Activated CD4-positive, alpha-beta T cell treated with anti-CD3 and anti-CD28 coated beads, Interleukin-2, amount 10 ng/mL, durations not matched to agents 24 days and 14 days (primary cell): ENCODE results near the gene MEIOB. TPM values are rescaled to one million over a fixed set of nuclear protein-coding genes. Genes with fewer than 3 reads are reported as not detected.
"Not testable (repeated sequence)": the region's sequence is repeated elsewhere in the genome, so short reads cannot be mapped to it uniquely, and the experiment has no call there.

ENCODE experiments used
- DNase-seq: peaks from one replicate; pipeline ENCODE4 v3.0.0; 2022
- H3K27ac Mint-ChIP-seq: one replicate; pipeline ENCODE4 v1.8.0; 2022; ENCODE audit warnings: mild to moderate bottlenecking, mixed read lengths
- H3K27me3 Mint-ChIP-seq: one replicate; pipeline ENCODE4 v1.8.0; 2022; ENCODE audit warnings: mixed read lengths
- H3K36me3 Mint-ChIP-seq: one replicate; pipeline ENCODE4 v1.8.0; 2022; ENCODE audit warnings: low read depth, mild to moderate bottlenecking, mixed read lengths
- H3K4me1 Mint-ChIP-seq: one replicate; pipeline ENCODE4 v1.8.0; 2021; ENCODE audit warnings: mixed read lengths
- H3K4me3 Mint-ChIP-seq: one replicate; pipeline ENCODE4 v1.8.0; 2022; ENCODE audit warnings: mild to moderate bottlenecking, moderate library complexity, mixed read lengths
- H3K9me3 Mint-ChIP-seq: one replicate; pipeline ENCODE4 v1.8.0; 2021; ENCODE audit warnings: mixed read lengths
- intact Hi-C: fragments of 100-400 bp; cut with micrococcal nuclease; formaldehyde crosslinking; loops from one replicate; pipeline ENCODE4 v1.15.1; 2023
- total RNA-seq: library from RNA; stranded (reverse); gene quantifications from 2 replicates; pipeline ENCODE4 v1.2.3, GENCODE V29; 2022

MEIOB gene
- total RNA-seq, 1 donor from 2014 or later = not detected

GRCh38 chr16:1876468-1876867 lies 4.5 kb upstream of the MEIOB start:
- intact Hi-C loops = no loop called here
- peaks cover 29% of the 10 kb centered on the region for H3K27me3 Mint-ChIP-seq
- no peak overlapping the region for H3K27ac Mint-ChIP-seq
- no peaks in the 10 kb centered on the region for H3K9me3 Mint-ChIP-seq
- peaks cover 3% of the 10 kb centered on the region for H3K4me1 Mint-ChIP-seq
- no peak overlapping the region for H3K4me3 Mint-ChIP-seq
- no peaks in the 10 kb centered on the region for H3K36me3 Mint-ChIP-seq
- DNase-seq = no peak

GRCh38 chr16:1876066-1876465 lies 4.1 kb upstream of the MEIOB start:
- H3K27ac Mint-ChIP-seq, H3K36me3 Mint-ChIP-seq, H3K4me1 Mint-ChIP-seq, H3K4me3 Mint-ChIP-seq, H3K9me3 Mint-ChIP-seq, DNase-seq, intact Hi-C loops: not testable (repeated sequence)
- peaks cover 29% of the 10 kb centered on the region for H3K27me3 Mint-ChIP-seq

GRCh38 chr16:1874854-1875253 lies 2.9 kb upstream of the MEIOB start:
- no peaks in the 10 kb centered on the region for H3K36me3 Mint-ChIP-seq
- intact Hi-C loops = no loop called here
- no peak overlapping the region for H3K27ac Mint-ChIP-seq
- H3K4me1 Mint-ChIP-seq = peaks cover 3% of the 10 kb centered on the region
- no peak for DNase-seq
- peaks cover 31% of the 10 kb centered on the region for H3K27me3 Mint-ChIP-seq
- no peak overlapping the region for H3K4me3 Mint-ChIP-seq
- H3K9me3 Mint-ChIP-seq = no peaks in the 10 kb centered on the region

- H3K27me3 Mint-ChIP-seq = peaks cover 21% of the 10 kb centered on the region
- H3K36me3 Mint-ChIP-seq = no peaks in the 10 kb centered on the region
- no peak for DNase-seq
- H3K27ac Mint-ChIP-seq = no peak overlapping the region
- intact Hi-C loops = no loop called here
- peaks cover 3% of the 10 kb centered on the region for H3K4me1 Mint-ChIP-seq
- H3K4me3 Mint-ChIP-seq = no peak overlapping the region
- no peaks in the 10 kb centered on the region for H3K9me3 Mint-ChIP-seq
Measured at GRCh38 chr16:1870365-1871082, 1.4 kb downstream of the MEIOB start.

GRCh38 chr16:1865902-1866690 lies 5.9 kb downstream of the MEIOB start:
- intact Hi-C loops = loop anchor here (2.0 kb wide), 1 partner anchor 65 kb away; no protein-coding TSS in a partner anchor
- Mint-ChIP-seq H3K4me1 (no peaks in the 10 kb centered on the region), H3K36me3 (no peaks in the 10 kb centered on the region), H3K27me3 (peaks cover 19% of the 10 kb centered on the region), H3K4me3 (no peak overlapping the region), H3K27ac (no peak overlapping the region), H3K9me3 (no peaks in the 10 kb centered on the region)
- DNase-seq = no peak

- H3K27ac Mint-ChIP-seq = no peak overlapping the region
- peaks cover 28% of the 10 kb centered on the region for H3K27me3 Mint-ChIP-seq
- DNase-seq = no peak
- H3K9me3 Mint-ChIP-seq = no peaks in the 10 kb centered on the region
- H3K36me3 Mint-ChIP-seq = no peaks in the 10 kb centered on the region
- intact Hi-C loops = loop anchor here (2.0 kb wide), 1 partner anchor 67 kb away; no protein-coding TSS in a partner anchor
- no peaks in the 10 kb centered on the region for H3K4me1 Mint-ChIP-seq
- H3K4me3 Mint-ChIP-seq = no peak overlapping the region
Measured at GRCh38 chr16:1863681-1864460, 8.1 kb downstream of the MEIOB start.

- H3K27ac Mint-ChIP-seq = no peak overlapping the region
- H3K4me3 Mint-ChIP-seq = no peak overlapping the region
- no peaks in the 10 kb centered on the region for H3K4me1 Mint-ChIP-seq
- no peaks in the 10 kb centered on the region for H3K9me3 Mint-ChIP-seq
- intact Hi-C loops = no loop called here
- H3K36me3 Mint-ChIP-seq = no peaks in the 10 kb centered on the region
- H3K27me3 Mint-ChIP-seq = peaks cover 37% of the 10 kb centered on the region
- DNase-seq = no peak
Measured at GRCh38 chr16:1862394-1862793, 9.6 kb downstream of the MEIOB start.

GRCh38 chr16:1861730-1862129 lies 10.2 kb downstream of the MEIOB start:
- no peaks in the 10 kb centered on the region for H3K9me3 Mint-ChIP-seq
- no peak for DNase-seq
- intact Hi-C loops = no loop called here
- no peak overlapping the region for H3K4me3 Mint-ChIP-seq
- no peak overlapping the region for H3K27ac Mint-ChIP-seq
- H3K27me3 Mint-ChIP-seq = peaks cover 40% of the 10 kb centered on the region
- H3K4me1 Mint-ChIP-seq = no peaks in the 10 kb centered on the region
- H3K36me3 Mint-ChIP-seq = no peaks in the 10 kb centered on the region

- DNase-seq = no peak
- Mint-ChIP-seq H3K27ac (no peak overlapping the region), H3K9me3 (no peaks in the 10 kb centered on the region), H3K36me3 (no peaks in the 10 kb centered on the region), H3K4me3 (no peak overlapping the region), H3K27me3 (peaks cover 31% of the 10 kb centered on the region), H3K4me1 (peaks cover 13% of the 10 kb centered on the region)
- intact Hi-C loops = loop anchor here (5.0 kb wide), 1 partner anchor 83 kb away; the partner anchor contains the start of gene MSRB1
Measured at GRCh38 chr16:1859650-1860049, 12.3 kb downstream of the MEIOB start.

- Mint-ChIP-seq H3K4me3 (no peak overlapping the region), H3K4me1 (peaks cover 15% of the 10 kb centered on the region), H3K27me3 (peaks cover 28% of the 10 kb centered on the region), H3K36me3 (no peaks in the 10 kb centered on the region), H3K9me3 (no peaks in the 10 kb centered on the region), H3K27ac (no peak overlapping the region)
- no peak for DNase-seq
- intact Hi-C loops = loop anchor here (5.0 kb wide), 1 partner anchor 84 kb away; the partner anchor contains the start of gene MSRB1
Measured at GRCh38 chr16:1858189-1858865, 13.6 kb downstream of the MEIOB start.

- no peak overlapping the region for H3K4me3 Mint-ChIP-seq
- no peaks in the 10 kb centered on the region for H3K36me3 Mint-ChIP-seq
- intact Hi-C loops = loop anchor here (5.0 kb wide), 1 partner anchor 85 kb away; the partner anchor contains the start of gene MSRB1
- H3K27me3 Mint-ChIP-seq = peaks cover 28% of the 10 kb centered on the region
- peaks cover 15% of the 10 kb centered on the region for H3K4me1 Mint-ChIP-seq
- H3K9me3 Mint-ChIP-seq = no peaks in the 10 kb centered on the region
- H3K27ac Mint-ChIP-seq = no peak overlapping the region
- DNase-seq = no peak
Measured at GRCh38 chr16:1857433-1858097, 14.4 kb downstream of the MEIOB start.

- intact Hi-C loops = no loop called here
- no peaks in the 10 kb centered on the region for H3K36me3 Mint-ChIP-seq
Measured at GRCh38 chr16:1851793-1852192, 20.2 kb downstream of the MEIOB start.

GRCh38 chr16:1850981-1851380 lies 21.0 kb downstream of the MEIOB start:
- H3K27ac Mint-ChIP-seq = no peak overlapping the region
- H3K9me3 Mint-ChIP-seq = no peaks in the 10 kb centered on the region
- no peaks in the 10 kb centered on the region for H3K36me3 Mint-ChIP-seq
- peaks cover 15% of the 10 kb centered on the region for H3K4me1 Mint-ChIP-seq
- intact Hi-C loops = no loop called here
- H3K4me3 Mint-ChIP-seq = no peak overlapping the region
- H3K27me3 Mint-ChIP-seq = peaks cover 13% of the 10 kb centered on the region
- no peak for DNase-seq

More at GRCh38 chr16:1851793-1852192, 20.2 kb downstream of the MEIOB start:
- no peak overlapping the region for H3K27ac Mint-ChIP-seq
- H3K27me3 Mint-ChIP-seq = peaks cover 8% of the 10 kb centered on the region
- no peak overlapping the region for H3K4me3 Mint-ChIP-seq
- peaks cover 15% of the 10 kb centered on the region for H3K4me1 Mint-ChIP-seq
- no peaks in the 10 kb centered on the region for H3K9me3 Mint-ChIP-seq
- DNase-seq = no peak
